Ovary (tissue), 3 donors: Measurements from ENCODE around the gene GSK3B.

Source experiments
- CTCF ChIP-seq, 3 donors: fragments of 450-650 bp in 2 of 3; fragments of 200-600 bp in 1 of 3; IDR thresholded peaks; one replicate each; pipeline versions ENCODE4 v1.5.1 to v1.8.0; 2016 to 2022; ENCODE audit warnings: antibody characterized with exemption in 3 of 3, mild to moderate bottlenecking in 1 of 3
- EP300 ChIP-seq: sonication (generic); formaldehyde crosslinking; IDR thresholded peaks from one replicate; pipeline ENCODE4 v1.6.1; 2017; ENCODE audit warnings: antibody characterized with exemption
- POLR2A ChIP-seq: fragments of 450-650 bp; IDR thresholded peaks from one replicate; pipeline ENCODE4 v1.6.1; 2017; ENCODE audit warnings: antibody characterized with exemption, mild to moderate bottlenecking, moderate library complexity
- donor health status: DM: no; HTN: no; CAD: no.

- TF ChIP-seq POLR2A (no peak), EP300 (no peak), CTCF (IDR thresholded peaks at IDR 0.05) (no peak)
Measured at GRCh38 chr3:119783883-119784282, 310.4 kb downstream of the GSK3B start.
